GM12801 (cell line): ENCODE data around the gene SPAG8.

Experiments
- TF ChIP-seq, protein P1 (sequence below): IDR thresholded peaks from one replicate; pipeline ENCODE4 v1.5.1; 2011; ENCODE audit warnings: control low read depth; ENCODE audit not compliant: insufficient read length; ENCODE audit errors: extremely low read depth

The SPAG8 gene

GRCh38 chr9:35814106-35814840 lies 2.2 kb upstream of the SPAG8 start:
- TF ChIP-seq, protein P1, sequence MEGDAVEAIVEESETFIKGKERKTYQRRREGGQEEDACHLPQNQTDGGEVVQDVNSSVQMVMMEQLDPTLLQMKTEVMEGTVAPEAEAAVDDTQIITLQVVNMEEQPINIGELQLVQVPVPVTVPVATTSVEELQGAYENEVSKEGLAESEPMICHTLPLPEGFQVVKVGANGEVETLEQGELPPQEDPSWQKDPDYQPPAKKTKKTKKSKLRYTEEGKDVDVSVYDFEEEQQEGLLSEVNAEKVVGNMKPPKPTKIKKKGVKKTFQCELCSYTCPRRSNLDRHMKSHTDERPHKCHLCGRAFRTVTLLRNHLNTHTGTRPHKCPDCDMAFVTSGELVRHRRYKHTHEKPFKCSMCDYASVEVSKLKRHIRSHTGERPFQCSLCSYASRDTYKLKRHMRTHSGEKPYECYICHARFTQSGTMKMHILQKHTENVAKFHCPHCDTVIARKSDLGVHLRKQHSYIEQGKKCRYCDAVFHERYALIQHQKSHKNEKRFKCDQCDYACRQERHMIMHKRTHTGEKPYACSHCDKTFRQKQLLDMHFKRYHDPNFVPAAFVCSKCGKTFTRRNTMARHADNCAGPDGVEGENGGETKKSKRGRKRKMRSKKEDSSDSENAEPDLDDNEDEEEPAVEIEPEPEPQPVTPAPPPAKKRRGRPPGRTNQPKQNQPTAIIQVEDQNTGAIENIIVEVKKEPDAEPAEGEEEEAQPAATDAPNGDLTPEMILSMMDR = no peak

DNA sequence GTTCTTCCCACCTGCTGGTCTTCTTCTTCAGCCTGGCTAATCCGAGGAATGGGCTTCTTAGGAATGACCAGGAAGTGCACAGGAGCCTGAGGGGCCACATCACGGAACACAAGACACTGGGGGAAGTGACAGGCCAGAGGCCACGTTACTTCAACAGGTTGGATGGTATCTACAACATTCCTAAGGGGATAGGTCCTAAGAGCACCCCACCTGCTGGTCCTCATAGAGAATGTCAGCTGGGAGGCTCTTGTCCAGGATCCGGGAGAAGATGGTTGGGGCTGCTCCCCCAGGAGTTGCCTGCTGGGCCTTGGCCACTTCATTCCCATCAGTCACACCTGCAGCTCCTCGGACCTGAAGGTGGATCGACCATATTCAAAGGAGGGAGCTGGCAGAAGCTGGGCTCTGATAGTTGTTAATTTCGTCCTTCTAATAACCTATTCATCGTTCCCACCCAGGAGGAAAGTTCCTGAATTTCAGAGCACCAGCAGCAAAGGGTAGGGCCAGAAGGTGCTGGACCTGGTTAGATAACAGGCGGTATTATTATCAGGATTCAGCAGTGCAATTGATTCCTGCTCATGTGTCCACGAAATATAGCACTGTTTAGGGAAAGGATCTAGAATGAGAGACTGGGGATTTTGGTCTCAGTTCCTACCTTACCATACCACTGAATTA lies 1.5 kb upstream of the SPAG8 start:
- TF ChIP-seq, protein P1 = no peak

GRCh38 chr9:35811381-35812024 lies 559 bp downstream of the SPAG8 start:
- TF ChIP-seq, protein P1 = no peak

DNA sequence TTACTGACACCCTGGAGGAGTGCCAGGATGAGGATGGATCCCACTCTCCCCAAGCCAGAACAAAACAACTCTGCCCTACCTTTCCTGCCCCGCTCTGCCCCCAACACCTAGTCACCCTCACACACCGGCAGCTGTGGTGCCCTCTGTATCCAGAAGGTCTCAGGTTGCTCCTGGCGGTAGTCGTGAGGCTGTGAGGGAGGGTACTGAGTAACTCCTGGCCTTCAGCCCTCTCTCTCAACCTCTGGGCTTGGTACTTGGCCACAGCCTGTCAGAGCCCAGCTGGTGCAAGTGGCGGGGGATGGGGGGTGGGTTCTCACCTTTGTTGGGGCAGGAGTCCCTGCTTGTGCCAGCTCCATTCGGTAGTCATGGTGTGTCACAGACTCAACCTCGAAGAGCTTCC lies 1.9 kb downstream of the SPAG8 start:
- TF ChIP-seq, protein P1 = no peak

- TF ChIP-seq, protein P1 = no peak
Measured at GRCh38 chr9:35808433-35808832, 3.6 kb downstream of the SPAG8 start.

DNA sequence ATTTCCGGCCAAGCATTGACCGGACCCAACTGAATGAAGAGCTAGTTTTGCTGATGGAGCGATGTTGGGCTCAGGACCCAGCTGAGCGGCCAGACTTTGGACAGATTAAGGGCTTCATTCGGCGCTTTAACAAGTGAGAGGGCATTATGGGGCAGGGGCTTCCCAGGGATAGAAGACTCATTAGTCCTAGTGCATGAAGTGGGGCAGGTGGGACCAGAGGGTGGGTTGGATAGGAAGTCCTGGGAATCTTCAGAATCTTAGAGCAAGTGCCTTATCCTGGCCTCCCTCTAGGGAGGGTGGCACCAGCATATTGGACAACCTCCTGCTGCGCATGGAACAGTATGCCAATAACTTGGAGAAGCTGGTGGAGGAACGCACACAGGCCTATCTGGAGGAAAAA lies 6.0 kb downstream of the SPAG8 start:
- TF ChIP-seq, protein P1 = no peak

DNA sequence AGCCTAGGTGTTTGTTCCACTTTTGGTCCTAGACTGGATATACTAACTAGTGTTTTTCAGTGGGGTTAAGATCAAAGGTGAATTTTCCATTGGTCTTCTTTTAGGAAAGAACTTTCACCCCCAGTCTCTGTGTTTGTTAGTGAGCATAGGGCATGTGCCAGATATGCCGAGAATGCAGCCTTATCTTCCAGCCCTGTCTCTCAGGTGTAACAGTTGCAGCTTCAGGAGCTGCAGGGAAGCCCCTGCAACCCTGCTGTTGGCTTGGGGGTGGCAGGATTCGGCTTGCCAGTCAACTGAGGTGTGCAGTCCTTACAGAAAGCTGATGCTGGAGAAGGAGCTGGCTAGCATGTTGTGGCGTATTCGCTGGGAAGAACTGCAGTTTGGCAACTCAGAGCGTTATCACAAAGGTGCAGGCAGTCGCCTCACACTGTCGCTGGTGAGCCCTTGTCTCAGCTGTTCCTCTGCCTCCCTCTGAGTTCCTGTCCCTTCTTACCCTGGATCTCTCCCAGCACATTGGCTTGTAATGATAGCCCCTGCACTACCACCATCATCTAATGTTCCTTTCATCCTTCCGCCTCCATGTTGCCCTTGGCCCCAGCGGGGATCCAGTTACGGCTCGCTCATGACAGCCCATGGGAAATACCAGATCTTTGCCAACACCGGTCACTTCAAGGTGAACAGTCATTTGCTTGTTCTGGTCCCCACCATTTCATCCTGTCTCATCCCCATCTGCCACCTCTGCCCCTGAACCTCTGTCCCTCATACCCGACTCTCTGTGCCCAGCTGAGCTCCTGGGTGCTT lies 10.5 kb downstream of the SPAG8 start:
- TF ChIP-seq, protein P1 = no peak
